ENCODE data around the gene ID2.

ID2 gene

DNA sequence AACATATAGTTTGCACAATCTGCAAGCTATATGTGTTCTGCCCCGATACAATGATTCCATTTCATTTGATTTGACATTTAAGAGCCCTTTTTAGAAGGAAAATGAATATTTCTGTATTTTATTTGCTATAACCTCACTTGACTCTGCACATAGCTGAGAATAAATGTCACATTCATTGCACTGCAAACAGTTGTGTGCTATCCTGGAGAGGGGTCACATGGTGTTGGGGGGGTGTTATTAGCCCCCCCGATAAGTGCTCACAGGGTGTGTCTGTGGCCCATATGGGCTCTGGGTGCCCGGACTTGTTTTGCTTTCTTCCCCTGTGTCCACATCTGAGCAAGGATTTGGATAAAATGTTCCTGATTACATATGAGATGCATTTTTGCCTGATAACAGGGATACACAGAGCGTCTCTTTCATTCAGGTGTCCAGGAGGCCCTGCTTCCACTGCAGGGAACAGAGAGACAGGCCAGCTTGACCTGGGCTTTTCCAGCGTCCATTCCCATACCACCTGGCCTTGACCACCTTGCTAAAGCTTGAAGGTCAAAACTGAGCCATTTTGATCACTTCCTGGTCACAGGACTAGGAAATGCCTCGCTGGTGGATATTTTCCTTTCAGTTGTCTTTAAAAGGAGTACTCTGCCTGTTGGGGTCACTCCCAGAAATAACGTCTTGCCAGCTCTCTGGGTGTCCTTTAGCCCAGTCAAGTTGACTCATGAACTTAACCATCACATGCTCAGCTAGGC, 38.4 kb upstream of the ID2 start:
- no peaks in the 10 kb centered on the region for H3K27me3 ChIP-seq (ENCODE audit: insufficient read depth, low read length, poor library complexity, severe bottlenecking)
- no peaks in the 10 kb centered on the region for H3K79me2 ChIP-seq (ENCODE audit: insufficient read depth, low read length)
- H3K4me1 ChIP-seq (ENCODE audit: insufficient read depth, low read length, poor library complexity, severe bottlenecking), result no peaks in the 10 kb centered on the region
- no peak overlapping the region for H3K4me2 ChIP-seq (ENCODE audit: low read depth, low read length, poor library complexity, severe bottlenecking)
- H3K9me3 ChIP-seq (ENCODE audit: insufficient read depth, low read depth, low read length), result peaks cover 10% of the 10 kb centered on the region; the same call in 1 of the 2 replicates
- no peaks in the 10 kb centered on the region for H3K9me2 ChIP-seq (replicated peaks; ENCODE audit: low read depth, low read length)
- no peaks in the 10 kb centered on the region for H4K20me1 ChIP-seq (ENCODE audit: insufficient read depth, low read length, poor library complexity, severe bottlenecking)
- no peaks in the 10 kb centered on the region for H3K36me3 ChIP-seq (ENCODE audit: insufficient read depth, low read length)
- H3K4me3 ChIP-seq (ENCODE audit: low read length, poor library complexity, severe bottlenecking), result no peak overlapping the region
- no peak overlapping the region for H3K9ac ChIP-seq (ENCODE audit: low read depth, low read length, poor library complexity, severe bottlenecking)
- no peaks in the 10 kb centered on the region for H3F3A ChIP-seq (ENCODE audit: low read depth)
- TF ChIP-seq CTCF (conservative IDR thresholded peaks at IDR 0.05; ENCODE audit: low read length) (no peak), EZH2phosphoT487 (IDR thresholded peaks at IDR 0.05; ENCODE audit: borderline replicate concordance) (no peak)
- no peak overlapping the region for H2AFZ ChIP-seq (ENCODE audit: low read length)

DNA sequence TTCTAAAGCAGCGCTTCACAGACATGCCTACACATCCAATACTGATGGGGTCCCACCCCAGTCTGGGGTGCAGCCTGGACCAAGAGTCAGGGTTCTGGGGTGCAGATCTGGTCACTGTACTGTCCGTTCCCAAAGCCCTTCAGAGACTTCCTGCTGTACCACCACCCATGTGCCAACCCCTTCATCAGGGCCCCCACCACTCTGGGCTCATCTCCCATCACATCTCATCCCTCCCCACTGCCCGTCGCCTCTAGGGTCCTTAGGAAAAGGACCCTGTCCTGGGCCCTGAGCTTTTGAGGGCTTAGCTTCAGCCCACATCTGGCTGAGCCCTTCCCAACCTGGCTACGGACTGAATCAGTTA, 37.9 kb upstream of the ID2 start:
- no peaks in the 10 kb centered on the region for H3K79me2 ChIP-seq (ENCODE audit: insufficient read depth, low read length)
- no peaks in the 10 kb centered on the region for H3F3A ChIP-seq (ENCODE audit: low read depth)
- no peaks in the 10 kb centered on the region for H3K9me2 ChIP-seq (replicated peaks; ENCODE audit: low read depth, low read length)
- no peak overlapping the region for H3K4me3 ChIP-seq (ENCODE audit: low read length, poor library complexity, severe bottlenecking)
- no peaks in the 10 kb centered on the region for H3K27me3 ChIP-seq (ENCODE audit: insufficient read depth, low read length, poor library complexity, severe bottlenecking)
- no peaks in the 10 kb centered on the region for H4K20me1 ChIP-seq (ENCODE audit: insufficient read depth, low read length, poor library complexity, severe bottlenecking)
- no peak overlapping the region for H3K4me2 ChIP-seq (ENCODE audit: low read depth, low read length, poor library complexity, severe bottlenecking)
- no peaks in the 10 kb centered on the region for H3K36me3 ChIP-seq (ENCODE audit: insufficient read depth, low read length)
- no peak overlapping the region for H2AFZ ChIP-seq (ENCODE audit: low read length)
- H3K9me3 ChIP-seq (ENCODE audit: insufficient read depth, low read depth, low read length), result peaks cover 11% of the 10 kb centered on the region; the same call in 1 of the 2 replicates
- TF ChIP-seq EZH2phosphoT487 (IDR thresholded peaks at IDR 0.05; ENCODE audit: borderline replicate concordance) (no peak), CTCF (conservative IDR thresholded peaks at IDR 0.05; ENCODE audit: low read length) (no peak)
- no peaks in the 10 kb centered on the region for H3K4me1 ChIP-seq (ENCODE audit: insufficient read depth, low read length, poor library complexity, severe bottlenecking)
- H3K9ac ChIP-seq (ENCODE audit: low read depth, low read length, poor library complexity, severe bottlenecking), result no peak overlapping the region

DNA sequence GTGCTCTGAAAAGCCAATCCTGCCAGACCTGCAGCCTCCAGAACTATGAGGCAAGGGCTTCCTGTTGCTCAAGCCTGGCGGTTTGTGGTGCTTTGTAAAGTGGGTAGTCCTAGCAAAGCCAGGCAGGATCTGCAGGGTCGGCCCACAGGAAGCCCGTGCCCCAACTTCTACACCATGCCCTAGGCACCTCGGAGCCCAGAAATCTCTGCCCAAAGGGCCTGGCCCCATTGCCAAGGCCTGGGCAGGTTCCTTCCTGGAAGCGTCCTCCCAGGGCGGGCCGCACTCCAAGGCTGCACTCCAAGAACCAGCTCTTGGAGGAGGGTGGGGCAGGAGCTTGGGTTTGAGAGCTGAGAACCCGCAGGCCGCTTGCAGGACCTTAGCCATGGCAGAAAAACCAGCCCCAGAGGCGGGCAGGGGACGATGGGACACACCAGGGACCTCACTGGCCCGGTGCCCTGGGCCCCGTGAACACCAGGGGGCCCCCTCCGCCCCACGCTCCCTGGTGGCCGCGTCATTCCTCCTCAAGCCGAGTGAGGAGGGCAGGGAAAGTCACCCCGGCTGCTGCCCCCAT, 37.2 kb upstream of the ID2 start:
- TF ChIP-seq CTCF (conservative IDR thresholded peaks at IDR 0.05; ENCODE audit: low read length) (peak; percentile 27; the same call in 1 of the 2 replicates), EZH2phosphoT487 (IDR thresholded peaks at IDR 0.05; ENCODE audit: borderline replicate concordance) (no peak)
- no peak overlapping the region for H3K4me2 ChIP-seq (ENCODE audit: low read depth, low read length, poor library complexity, severe bottlenecking)
- H3K9me2 ChIP-seq (replicated peaks; ENCODE audit: low read depth, low read length), result no peaks in the 10 kb centered on the region
- H2AFZ ChIP-seq (ENCODE audit: low read length), result peak overlapping the region; percentile 38; the same call in 1 of the 2 replicates
- H3K79me2 ChIP-seq (ENCODE audit: insufficient read depth, low read length), result no peaks in the 10 kb centered on the region
- H3K36me3 ChIP-seq (ENCODE audit: insufficient read depth, low read length), result no peaks in the 10 kb centered on the region
- H3K9me3 ChIP-seq (ENCODE audit: insufficient read depth, low read depth, low read length), result peaks cover 11% of the 10 kb centered on the region; the same call in 1 of the 2 replicates
- no peaks in the 10 kb centered on the region for H3K27me3 ChIP-seq (ENCODE audit: insufficient read depth, low read length, poor library complexity, severe bottlenecking)
- H4K20me1 ChIP-seq (ENCODE audit: insufficient read depth, low read length, poor library complexity, severe bottlenecking), result no peaks in the 10 kb centered on the region
- H3K4me3 ChIP-seq (ENCODE audit: low read length, poor library complexity, severe bottlenecking), result no peak overlapping the region
- H3K4me1 ChIP-seq (ENCODE audit: insufficient read depth, low read length, poor library complexity, severe bottlenecking), result no peaks in the 10 kb centered on the region
- no peak overlapping the region for H3K9ac ChIP-seq (ENCODE audit: low read depth, low read length, poor library complexity, severe bottlenecking)
- no peaks in the 10 kb centered on the region for H3F3A ChIP-seq (ENCODE audit: low read depth)

Data from Loucy (cell line).